WI38 (cell line): ENCODE measurements around the gene PKP2.

ENCODE experiments used
- H3K4me3 ChIP-seq: 2 replicates; pipeline ENCODE4 v1.5.1; 2011; ENCODE audit warnings: low read depth, mild to moderate bottlenecking, control low read depth, low read length
- TF ChIP-seq, protein P1 (sequence below): IDR thresholded peaks from 2 replicates; pipeline ENCODE4 v1.5.1; 2012; ENCODE audit warnings: low read depth, mild to moderate bottlenecking, control low read depth, low read length

The PKP2 gene

DNA sequence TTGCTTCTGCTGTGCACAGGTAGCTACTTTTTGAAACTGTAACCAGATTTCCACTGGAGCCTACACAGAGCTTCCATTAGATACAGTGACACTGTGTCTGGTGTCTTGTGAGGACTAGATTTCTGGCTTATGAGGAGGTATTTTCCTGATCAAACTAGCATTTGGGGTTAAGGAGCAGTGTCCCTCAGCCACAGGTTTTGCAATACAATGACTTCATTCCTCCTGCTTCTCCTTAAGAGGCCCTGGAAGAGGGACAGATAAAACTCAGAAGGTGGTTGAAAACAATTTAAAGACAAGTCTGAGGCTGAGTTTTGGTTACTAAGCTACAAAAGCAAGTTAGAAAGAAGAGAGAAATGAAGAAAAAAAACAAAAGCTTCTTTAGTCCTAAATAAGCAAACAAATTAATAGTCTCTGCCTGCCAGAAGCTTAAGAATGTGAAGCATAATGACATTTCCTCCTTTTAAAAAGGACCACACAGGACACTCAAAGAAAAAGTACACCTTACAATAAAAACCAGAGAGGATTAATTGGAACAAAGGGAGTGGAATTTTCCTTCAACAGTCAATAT is 53.0 kb downstream of the PKP2 start:
- TF ChIP-seq, protein P1, sequence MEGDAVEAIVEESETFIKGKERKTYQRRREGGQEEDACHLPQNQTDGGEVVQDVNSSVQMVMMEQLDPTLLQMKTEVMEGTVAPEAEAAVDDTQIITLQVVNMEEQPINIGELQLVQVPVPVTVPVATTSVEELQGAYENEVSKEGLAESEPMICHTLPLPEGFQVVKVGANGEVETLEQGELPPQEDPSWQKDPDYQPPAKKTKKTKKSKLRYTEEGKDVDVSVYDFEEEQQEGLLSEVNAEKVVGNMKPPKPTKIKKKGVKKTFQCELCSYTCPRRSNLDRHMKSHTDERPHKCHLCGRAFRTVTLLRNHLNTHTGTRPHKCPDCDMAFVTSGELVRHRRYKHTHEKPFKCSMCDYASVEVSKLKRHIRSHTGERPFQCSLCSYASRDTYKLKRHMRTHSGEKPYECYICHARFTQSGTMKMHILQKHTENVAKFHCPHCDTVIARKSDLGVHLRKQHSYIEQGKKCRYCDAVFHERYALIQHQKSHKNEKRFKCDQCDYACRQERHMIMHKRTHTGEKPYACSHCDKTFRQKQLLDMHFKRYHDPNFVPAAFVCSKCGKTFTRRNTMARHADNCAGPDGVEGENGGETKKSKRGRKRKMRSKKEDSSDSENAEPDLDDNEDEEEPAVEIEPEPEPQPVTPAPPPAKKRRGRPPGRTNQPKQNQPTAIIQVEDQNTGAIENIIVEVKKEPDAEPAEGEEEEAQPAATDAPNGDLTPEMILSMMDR = no peak
- no peak overlapping the region for H3K4me3 ChIP-seq

DNA sequence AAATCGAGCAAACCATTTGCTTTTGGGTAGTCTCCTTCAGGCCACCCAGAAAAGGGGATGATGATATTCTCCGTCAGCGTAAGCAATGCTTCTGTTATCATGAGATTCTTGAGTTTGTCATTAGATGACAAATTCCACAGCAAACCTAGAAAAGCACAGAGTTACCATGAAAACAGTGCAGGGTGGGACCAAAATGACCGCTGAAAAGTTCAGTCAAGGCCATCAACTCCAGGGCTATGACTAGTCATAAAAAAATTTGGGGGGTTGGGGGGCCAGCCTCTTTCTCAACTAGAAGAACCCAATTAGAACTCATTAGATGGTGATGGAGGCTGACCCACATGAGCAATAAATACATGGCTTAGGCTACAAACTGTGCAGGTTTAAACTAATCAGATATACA is 55.5 kb downstream of the PKP2 start:
- H3K4me3 ChIP-seq = no peak overlapping the region
- TF ChIP-seq, protein P1 = no peak

DNA sequence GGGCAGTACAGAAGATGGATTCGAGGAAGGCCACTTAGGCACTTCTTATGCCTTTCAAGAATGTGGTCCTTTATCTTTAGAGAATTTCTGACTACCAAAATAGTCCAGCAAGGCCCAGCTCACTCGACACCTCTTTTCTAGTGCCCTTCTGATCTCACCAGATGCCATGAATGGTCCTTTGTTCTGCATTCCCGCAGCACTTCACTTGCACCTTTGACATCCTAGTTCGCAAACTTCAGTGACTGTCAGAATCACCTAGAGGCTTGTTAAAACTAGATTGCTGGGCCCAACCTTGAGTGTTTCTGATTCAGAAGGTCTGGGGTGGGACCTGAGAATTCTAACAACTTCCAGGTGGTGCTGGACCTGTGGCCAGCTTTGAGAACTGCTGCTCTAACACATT is 56.7 kb downstream of the PKP2 start:
- H3K4me3 ChIP-seq = no peak overlapping the region
- TF ChIP-seq, protein P1 = no peak

DNA sequence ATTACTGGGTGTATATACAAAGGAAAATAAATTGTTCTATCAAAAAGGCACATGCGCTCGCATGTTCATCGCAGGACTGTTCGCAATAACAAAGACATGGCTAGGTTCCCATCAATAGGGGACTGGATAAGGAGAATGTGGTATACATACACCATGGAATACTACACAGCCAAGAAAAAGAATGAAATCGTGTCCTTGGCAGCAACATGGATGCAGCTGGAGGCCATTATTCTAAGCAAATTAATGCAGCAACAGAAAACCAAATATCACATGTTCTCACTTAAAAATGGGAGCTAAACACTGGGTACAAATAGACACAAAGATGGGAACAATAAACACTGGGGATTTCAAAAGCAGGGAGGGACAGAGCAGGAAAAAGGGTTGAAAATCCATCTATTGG is 58.6 kb downstream of the PKP2 start:
- TF ChIP-seq, protein P1 = no peak
- H3K4me3 ChIP-seq = no peak overlapping the region

DNA sequence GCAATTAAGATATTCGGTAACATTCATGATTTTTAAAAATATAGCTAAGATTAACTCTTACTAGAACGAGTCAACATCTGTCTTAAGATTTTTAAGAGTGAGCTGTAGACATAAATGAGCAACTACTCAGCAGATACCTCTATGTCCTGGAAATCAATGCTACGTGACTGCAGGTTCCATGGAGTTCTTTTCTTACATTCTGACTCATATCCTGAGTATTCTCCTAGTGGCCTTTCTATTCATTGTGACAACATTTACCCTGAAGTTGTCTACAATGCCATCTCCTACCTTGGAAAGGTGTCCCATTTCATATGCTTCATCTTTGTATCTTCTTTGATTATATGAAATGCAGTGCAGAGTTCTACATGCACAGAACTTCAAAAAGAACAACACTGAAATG is 59.9 kb downstream of the PKP2 start:
- TF ChIP-seq, protein P1 = no peak
- H3K4me3 ChIP-seq = no peak overlapping the region

DNA sequence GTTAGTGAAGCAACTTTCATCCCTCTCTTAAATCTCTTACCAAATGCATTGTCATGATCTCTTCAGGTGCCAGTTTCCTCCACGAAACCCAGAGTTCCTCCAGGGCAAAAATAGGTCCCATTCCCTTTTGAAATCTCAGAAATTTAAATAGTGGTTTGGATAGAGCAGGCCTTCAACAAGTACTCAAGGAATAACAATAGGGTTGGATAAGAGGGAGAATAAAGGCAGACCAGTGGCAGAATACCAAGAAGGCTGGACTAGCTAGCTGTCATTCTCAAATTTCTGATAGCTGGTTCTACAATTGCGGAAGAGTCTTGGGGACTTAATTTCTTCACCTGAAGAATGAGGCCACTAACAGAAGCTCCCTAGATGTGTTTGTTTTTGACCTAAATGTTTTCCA is 62.5 kb downstream of the PKP2 start:
- TF ChIP-seq, protein P1 = no peak

DNA sequence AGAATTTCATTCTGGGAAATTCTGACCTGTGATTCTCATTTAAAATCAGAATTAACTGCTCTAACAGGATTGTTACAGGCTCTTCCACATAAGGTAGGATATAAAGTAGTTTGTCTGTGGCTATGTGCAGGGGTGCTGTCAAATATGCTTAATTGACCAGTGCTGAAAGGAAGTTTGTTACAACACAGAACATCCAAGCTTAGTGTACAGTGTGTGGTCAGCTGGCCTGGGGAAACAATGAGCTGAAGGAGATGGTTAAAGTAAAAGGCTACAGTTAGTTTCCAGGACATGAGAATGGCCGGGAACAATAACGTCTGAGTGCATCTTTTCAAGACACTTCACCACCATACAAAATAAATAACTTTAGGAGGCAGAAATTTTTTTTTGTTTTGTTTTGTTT is 68.0 kb downstream of the PKP2 start:
- H3K4me3 ChIP-seq = no peak overlapping the region
- TF ChIP-seq, protein P1 = no peak

More for the DNA sequence above, 62.5 kb downstream of the PKP2 start:
- no peak overlapping the region for H3K4me3 ChIP-seq
